A549 (cell line): ENCODE measurements around the gene VAPA. TPM values are rescaled to one million over a fixed set of nuclear protein-coding genes. Genes with fewer than 3 reads are reported as not detected.
"Not testable (repeated sequence)": the region's sequence is repeated elsewhere in the genome, so short reads cannot be mapped to it uniquely, and the experiment has no call there.

Source experiments
- ATAC-seq, 2 experiments: fragments of 200-7000 bp in 1 of 2; fragments of >200 bp in 1 of 2; cut with Nextera tagmentation in 1 of 2; cut with Tn5 transposase in 1 of 2; 3 replicates each; pipeline versions ENCODE4 v1.8.0 to v1.9.1; 2018 to 2020; ENCODE audit warnings: mild to moderate bottlenecking in 1 of 2, moderate library complexity in 1 of 2
- CTCF ChIA-PET: fragments of 300-600 bp; sonication (Branson Sonifier 250); formaldehyde crosslinking; extraction: SDS; loops from one replicate; lab custom pipeline; 2021; ENCODE audit warnings: antibody characterized with exemption, inconsistent platforms; lab: Yijun Ruan, JAX
- POLR2A ChIA-PET: fragments of 350-600 bp; formaldehyde crosslinking; extraction: SDS; loops from one replicate; lab custom pipeline; 2021; ENCODE audit warnings: antibody characterized with exemption, inconsistent platforms; lab: Yijun Ruan, JAX
- DNase-seq, 2 experiments: peaks; one replicate each; pipeline versions ENCODE4 v3.0.0 to v3.0.0-alpha.2; 2011 to 2016; ENCODE audit warnings: low read depth in 1 of 2, low spot score in 1 of 2
- FAIRE-seq: peaks from 2 replicates; lab custom pipeline; 2011; peaks lifted over from hg19 to GRCh38; lab: Jason Lieb, UNC
- H3K27ac ChIP-seq, 2 experiments: fragments of >200 bp; sonication (Bioruptor Twin); formaldehyde crosslinking; 3 replicates each; pipeline ENCODE4 v1.5.1; 2016 to 2017
- H3K4me1 ChIP-seq: fragments of >200 bp; sonication (Bioruptor Twin); formaldehyde crosslinking; 3 replicates; pipeline ENCODE4 v1.6.1; 2016
- H3K4me2 ChIP-seq: fragments of >200 bp; sonication (Bioruptor Twin); formaldehyde crosslinking; 3 replicates; pipeline ENCODE4 v1.6.1; 2016
- H3K4me3 ChIP-seq: fragments of >200 bp; sonication (Bioruptor Twin); formaldehyde crosslinking; 3 replicates; pipeline ENCODE4 v1.5.1; 2016
- H3K9me3 ChIP-seq: fragments of >200 bp; sonication (Bioruptor Twin); formaldehyde crosslinking; 3 replicates; pipeline ENCODE4 v1.6.1; 2016
- BCL3 ChIP-seq: fragments of >200 bp; sonication (Bioruptor Twin); formaldehyde crosslinking; IDR thresholded peaks from 3 replicates; pipeline ENCODE4 v1.6.1; 2016
- CBX2 ChIP-seq: fragments of 200-600 bp; sonication (generic); IDR thresholded peaks from 2 replicates; pipeline ENCODE4 v1.6.1; 2016; ENCODE audit warnings: low read depth, mild to moderate bottlenecking, borderline replicate concordance
- CHD4 ChIP-seq: fragments of 200-600 bp; sonication (generic); IDR thresholded peaks from 2 replicates; pipeline ENCODE4 v1.6.1; 2016; ENCODE audit warnings: antibody characterized with exemption, mild to moderate bottlenecking, borderline replicate concordance
- EHMT2 ChIP-seq: fragments of 200-600 bp; sonication (generic); IDR thresholded peaks from 2 replicates; pipeline ENCODE4 v1.6.1; 2016; ENCODE audit warnings: antibody characterized with exemption, low read depth, mild to moderate bottlenecking, moderate library complexity
- FOXS1 ChIP-seq: fragments of 250-450 bp; sonication (Bioruptor Pico); IDR thresholded peaks from 2 replicates; pipeline ENCODE4 v1.5.0; 2020; ENCODE audit warnings: mild to moderate bottlenecking, moderate library complexity
- HMGXB4 ChIP-seq: fragments of 250-450 bp; sonication (Bioruptor Pico); IDR thresholded peaks from 2 replicates; pipeline ENCODE4 v1.5.0; 2021; ENCODE audit warnings: mild to moderate bottlenecking, moderate library complexity, borderline replicate concordance
- JUNB ChIP-seq: fragments of >200 bp; sonication (Bioruptor Twin); formaldehyde crosslinking; IDR thresholded peaks from 2 replicates; pipeline ENCODE4 v1.6.1; 2016
- MAFK ChIP-seq: fragments of 450-650 bp; IDR thresholded peaks from 2 replicates; pipeline ENCODE4 v1.6.1; 2014; ENCODE audit not compliant: partially characterized antibody
- MAX ChIP-seq: IDR thresholded peaks from 2 replicates; pipeline ENCODE4 v1.6.1; 2012
- MAZ ChIP-seq: fragments of 150-350 bp; IDR thresholded peaks from 2 replicates; pipeline ENCODE4 v1.6.1; 2014; ENCODE audit warnings: antibody characterized with exemption, low read depth, low read length, borderline replicate concordance
- NFE2L2 ChIP-seq: fragments of 150-350 bp; conservative IDR thresholded peaks from 2 replicates; pipeline ENCODE4 v1.6.1; 2014; ENCODE audit warnings: low read length
- NPAS2 ChIP-seq: fragments of 250-450 bp; sonication (Bioruptor Pico); IDR thresholded peaks from 2 replicates; pipeline ENCODE4 v1.8.0; 2022; ENCODE audit warnings: mild to moderate bottlenecking, moderate library complexity, borderline replicate concordance
- NR3C1 ChIP-seq: fragments of >200 bp; sonication (Bioruptor Twin); formaldehyde crosslinking; IDR thresholded peaks from 3 replicates; pipeline ENCODE4 v1.6.1; 2017
- RAD21 ChIP-seq, 2 experiments: fragments of >200 bp in 1 of 2; sonication (Bioruptor Twin) in 1 of 2; formaldehyde crosslinking in 1 of 2; IDR thresholded peaks in 1 of 2; conservative IDR thresholded peaks in 1 of 2; 2 replicates in 1 of 2; 3 replicates in 1 of 2; pipeline ENCODE4 v1.6.1; 2012 to 2018; ENCODE audit warnings: inconsistent platforms in 1 of 2
- RNF2 ChIP-seq: fragments of 200-600 bp; sonication (generic); IDR thresholded peaks from 2 replicates; pipeline ENCODE4 v1.6.1; 2016; ENCODE audit warnings: low read depth, mild to moderate bottlenecking, antibody characterized with exemption, moderate library complexity, borderline replicate concordance
- SREBF2 ChIP-seq: fragments of 450-650 bp; IDR thresholded peaks from 2 replicates; pipeline ENCODE4 v1.6.1; 2014; ENCODE audit warnings: mild to moderate bottlenecking, moderate library complexity
- ZFP36 ChIP-seq: fragments of 450-650 bp; IDR thresholded peaks from 2 replicates; pipeline ENCODE4 v1.6.1; 2014; ENCODE audit warnings: borderline replicate concordance; ENCODE audit not compliant: partially characterized antibody
- WGBS: methylation state at CpG from one replicate; pipeline ENCODE4 v1.1.6; 2017; ENCODE audit errors: missing lambda C conversion rate; 5-methylcytosine and 5-hydroxymethylcytosine counted together
- polyA plus RNA-seq, 4 experiments: library from polyadenylated mRNA; depleted of rRNA in 3 of 4; stranded (reverse); fragments of >200 nt; fragmentation: RNase III in 1 of 4; extraction: RNeasy Plus Mini Kit Qiagen cat#74134 plus additional on column Dnase treatment in 1 of 4; gene quantifications; 2 replicates in 3 of 4; 3 replicates in 1 of 4; pipeline ENCODE4 v1.2.3, GENCODE V29; 2011 to 2017

The VAPA gene
- polyA plus RNA-seq, 2 of the 4 experiments (the other 2 are of a cell fraction): 161 to 391 TPM

DNA sequence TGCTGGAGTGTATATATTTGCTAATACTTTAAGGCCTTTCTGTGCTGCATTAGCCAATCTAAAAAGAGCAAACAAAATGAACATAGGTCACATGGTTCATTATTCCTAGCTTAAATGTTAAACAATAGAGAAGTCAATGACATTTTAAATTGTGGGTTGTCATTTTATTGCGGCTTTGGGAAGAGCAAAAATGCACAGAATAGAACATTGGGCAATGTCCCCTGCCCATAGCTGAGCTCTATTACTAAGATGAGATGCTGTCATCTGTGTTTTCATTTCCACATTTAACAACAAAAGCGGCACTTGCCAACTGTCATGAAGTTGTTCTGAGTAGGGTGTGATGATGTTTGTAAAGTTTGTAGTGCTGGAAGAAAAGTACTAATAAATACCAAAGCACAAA is 3.2 kb upstream of the VAPA start:
- Histone ChIP-seq H3K4me2 (no peak overlapping the region), H3K27ac (no peak overlapping the region), H3K9me3 (no peaks in the 10 kb centered on the region)
- ChIA-PET POLR2A (no interaction called here), CTCF (interaction anchor here (1.2 to 1.4 kb wide), 2 partner anchors 16 to 41 kb away, joined by 3 read pairs; no protein-coding TSS in a partner anchor)
- DNase-seq: no peak
- TF ChIP-seq RNF2: no peak
- no peak for TF ChIP-seq MAZ
- no peak for TF ChIP-seq HMGXB4 (CRISPR knock-in tag)
- no peak for TF ChIP-seq CBX2
- no peak for TF ChIP-seq JUNB
- no peak for TF ChIP-seq CHD4
- TF ChIP-seq EHMT2: no peak
- TF ChIP-seq NPAS2 (CRISPR knock-in tag): no peak
- TF ChIP-seq RAD21 (conservative IDR thresholded peaks at IDR 0.05 in 1 of 2, IDR thresholded peaks at IDR 0.05 in 1 of 2): no peak
- TF ChIP-seq MAX: no peak
- TF ChIP-seq MAFK: no peak
- TF ChIP-seq, all 56 proteins: peak for 0
- peaks cover 7% of the 10 kb centered on the region; the same call in 2 of the 3 replicates for H3K4me1 ChIP-seq
- 87% methylated on average over 2 of the region's 2 CpGs for WGBS
- FAIRE-seq: no peak
- no peak for ATAC-seq
- no peak overlapping the region for H3K4me3 ChIP-seq

- Histone ChIP-seq H3K4me3 (no peak overlapping the region), H3K4me2 (no peak overlapping the region), H3K27ac (no peak overlapping the region), H3K9me3 (no peaks in the 10 kb centered on the region), H3K4me1 (peaks cover 5% of the 10 kb centered on the region; the same call in 2 of the 3 replicates)
- FAIRE-seq (no peak), DNase-seq (no peak), ATAC-seq (no peak)
- no peak for TF ChIP-seq BCL3
- no peak for TF ChIP-seq NR3C1
- no peak for TF ChIP-seq FOXS1
- TF ChIP-seq SREBF2: no peak
- TF ChIP-seq NFE2L2: no peak
- no peak for TF ChIP-seq ZFP36
- TF ChIP-seq RAD21 (conservative IDR thresholded peaks at IDR 0.05 in 1 of 2, IDR thresholded peaks at IDR 0.05 in 1 of 2): no peak
- 96% methylated on average over 5 of the region's 5 CpGs for WGBS
- ChIA-PET CTCF (interaction anchor here (1.2 to 1.4 kb wide), 2 partner anchors 17 to 41 kb away, joined by 3 read pairs; no protein-coding TSS in a partner anchor), POLR2A (no interaction called here)
Observed at GRCh38 chr18:9911226-9911625, 2.6 kb upstream of the VAPA start.

DNA sequence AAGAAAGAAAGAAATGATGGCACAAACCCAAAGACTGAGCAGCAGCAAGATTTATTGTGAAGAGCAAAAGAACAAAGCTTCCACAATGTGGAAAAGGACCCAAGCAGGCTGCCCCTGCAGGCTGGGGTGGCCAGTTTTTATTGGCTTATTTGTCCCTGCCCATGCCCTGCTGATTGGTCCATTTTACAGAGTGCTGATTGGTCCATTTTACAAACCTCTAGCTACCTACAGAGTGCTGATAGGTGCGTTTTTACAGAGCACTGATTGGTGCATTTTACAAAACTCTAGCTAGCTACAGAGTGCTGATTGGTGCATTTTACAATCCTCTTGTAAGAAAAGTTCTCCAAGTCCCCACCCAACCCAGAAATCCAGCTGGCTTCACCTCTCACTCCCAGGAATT is 1.5 kb upstream of the VAPA start:
- POLR2A ChIA-PET, H3K9me3 ChIP-seq, ATAC-seq, FAIRE-seq: not testable (repeated sequence)
- peak overlapping the region in 1 of 2 experiments; percentile 98; a peak in 3 of 6 replicates for H3K27ac ChIP-seq
- 95% methylated on average over 1 of the region's 1 CpG for WGBS
- CTCF ChIA-PET: interaction anchor here (1.1 to 1.4 kb wide), 2 partner anchors 42 to 182 kb away, joined by 3 to 4 read pairs; no protein-coding TSS in a partner anchor
- TF ChIP-seq MAFK: peak; percentile 85
- TF ChIP-seq, all 56 proteins: peak for 1; not testable (repeated sequence) for 55
- H3K4me1 ChIP-seq: peaks cover 16% of the 10 kb centered on the region; the same call in 2 of the 3 replicates
- not testable (repeated sequence) for H3K4me2 ChIP-seq, DNase-seq, H3K4me3 ChIP-seq
